BLaER1 treated with 17β-estradiol and CSF1 and Interleukin-3, amounts not matched to agents 10 nM and 100 nM (cell line): ENCODE data around the gene CETP.

Source experiments
- H3K27ac ChIP-seq, 11 experiments: shearing (Covaris generic); formaldehyde crosslinking; 2 replicates each; pipeline ENCODE4 v1.8.1; 2022
- H3K27me3 ChIP-seq, 11 experiments: shearing (Covaris generic); formaldehyde crosslinking; 2 replicates each; pipeline ENCODE4 v1.8.1; 2022
- H3K36me3 ChIP-seq, 11 experiments: shearing (Covaris generic); formaldehyde crosslinking; 2 replicates each; pipeline ENCODE4 v1.8.1; 2022
- H3K4me1 ChIP-seq, 10 experiments: shearing (Covaris generic); formaldehyde crosslinking; 2 replicates each; pipeline ENCODE4 v1.8.1; 2022
- H3K4me2 ChIP-seq, 11 experiments: shearing (Covaris generic); formaldehyde crosslinking; 2 replicates each; pipeline ENCODE4 v1.8.1; 2022
- H3K4me3 ChIP-seq, 10 experiments: shearing (Covaris generic); formaldehyde crosslinking; 2 replicates each; pipeline ENCODE4 v1.8.1; 2022
- H3K9ac ChIP-seq, 11 experiments: shearing (Covaris generic); formaldehyde crosslinking; 2 replicates each; pipeline ENCODE4 v1.8.1; 2022
- H3K9me3 ChIP-seq, 11 experiments: shearing (Covaris generic); formaldehyde crosslinking; replicated peaks in 1 of 11; 2 replicates each; pipeline ENCODE4 v1.8.1; 2022
- H4K20me1 ChIP-seq, 11 experiments: shearing (Covaris generic); formaldehyde crosslinking; 2 replicates each; pipeline ENCODE4 v1.8.1; 2022
- Cebpa-rat ChIP-seq, 11 experiments: shearing (Covaris generic); IDR thresholded peaks; 2 replicates each; pipeline ENCODE4 v1.8.1; 2022

The CETP gene

DNA sequence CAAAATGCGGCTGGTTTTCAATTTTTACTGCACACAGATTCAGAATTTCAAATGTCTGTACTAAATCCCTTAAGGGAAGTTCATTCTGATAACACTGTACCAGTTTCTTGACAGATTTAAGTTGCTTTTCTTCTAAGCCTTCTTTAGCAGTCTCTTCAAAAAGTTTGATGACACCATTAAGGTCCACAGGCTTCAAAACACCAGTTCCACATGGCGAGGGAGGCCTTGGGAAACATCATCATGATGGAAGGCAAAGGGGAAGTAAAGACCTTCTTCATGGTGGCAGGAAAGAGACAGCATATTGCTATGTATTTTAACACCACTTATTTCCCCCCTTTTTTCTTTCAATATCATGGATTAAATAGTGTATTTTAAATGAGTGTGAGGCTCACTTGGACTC is 52.2 kb downstream of the CETP start:
- H3K4me1 ChIP-seq, result peaks cover 8 to 36% (median 21%) of the 10 kb centered on the region in 10 experiments; a peak in 19 of 20 replicates
- no peak overlapping the region for H3K4me3 ChIP-seq
- H3K4me2 ChIP-seq, result peak overlapping the region in 5 of 11 experiments; percentile 1 to 30 (median 22); a peak in 4 of 22 replicates
- peaks cover 22 to 40% (median 25%) of the 10 kb centered on the region in 11 experiments for H3K36me3 ChIP-seq
- peaks cover 0 to 6% (median 0%) of the 10 kb centered on the region in 11 experiments; a peak in 1 of 22 replicates for H3K9me3 ChIP-seq
- no peaks in the 10 kb centered on the region for H3K27me3 ChIP-seq
- H3K9ac ChIP-seq, result 0 out of 22 replicates have a peak overlapping the region, but pooled peaks of 1 of the 11 experiments have one; percentile 3
- no peak for TF ChIP-seq Cebpa-rat (IDR thresholded peaks at IDR 0.05)
- peaks cover 0 to 8% (median 0%) of the 10 kb centered on the region in 11 experiments; a peak in 1 of 22 replicates for H4K20me1 ChIP-seq
- H3K27ac ChIP-seq, result peak overlapping the region in 5 of 11 experiments; percentile 45 to 61 (median 49); a peak in 9 of 22 replicates

DNA sequence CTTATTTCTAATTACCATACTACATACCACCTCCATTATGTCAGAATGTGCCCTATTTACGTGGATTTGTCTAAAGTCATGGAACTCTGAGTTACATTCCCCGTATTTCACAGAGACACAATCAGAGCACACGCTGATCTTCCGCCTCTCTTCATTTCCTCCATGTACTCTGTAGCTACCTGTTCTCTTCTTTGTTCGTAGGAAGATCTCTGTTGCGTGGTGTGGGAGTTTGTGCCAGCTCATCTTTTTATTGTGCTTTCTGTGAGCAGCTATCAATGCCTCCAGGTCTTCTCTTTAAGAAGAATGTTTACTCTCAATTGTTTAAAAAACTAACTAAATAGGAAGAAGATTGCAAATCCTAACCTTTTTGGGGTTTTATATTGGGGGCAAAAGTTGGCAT is 54.6 kb downstream of the CETP start:
- Histone ChIP-seq H3K27ac (no peak overlapping the region), H3K27me3 (no peaks in the 10 kb centered on the region), H3K4me1 (peaks cover 0 to 29% (median 16%) of the 10 kb centered on the region in 10 experiments; a peak in 12 of 20 replicates), H3K4me2 (no peak overlapping the region), H4K20me1 (peaks cover 0 to 8% (median 0%) of the 10 kb centered on the region in 11 experiments; a peak in 1 of 22 replicates), H3K9me3 (peaks cover 0 to 6% (median 0%) of the 10 kb centered on the region in 11 experiments; a peak in 1 of 22 replicates), H3K4me3 (no peak overlapping the region), H3K9ac (no peak overlapping the region), H3K36me3 (peaks cover 43 to 63% (median 46%) of the 10 kb centered on the region in 11 experiments)
- TF ChIP-seq Cebpa-rat (IDR thresholded peaks at IDR 0.05), result no peak

DNA sequence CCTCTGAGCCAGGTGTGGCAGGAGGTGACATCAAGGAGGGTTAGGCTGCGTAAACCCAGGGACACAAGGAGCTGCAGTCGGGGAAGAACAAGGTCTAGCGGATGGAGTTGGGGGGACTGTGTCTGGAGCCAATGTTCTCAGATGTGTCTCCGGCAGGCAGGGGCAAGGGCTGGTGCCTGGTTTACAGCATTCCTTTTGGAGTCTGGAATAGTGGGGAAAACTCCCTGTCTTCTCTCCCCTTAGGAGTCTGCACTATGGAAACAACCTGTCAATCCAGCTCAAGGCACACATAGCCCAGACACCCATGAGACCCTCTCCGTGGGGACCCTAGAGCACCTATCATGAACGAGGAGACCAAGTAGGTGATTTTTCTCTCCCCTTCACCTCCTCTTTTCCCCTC is 55.1 kb downstream of the CETP start:
- Histone ChIP-seq H3K4me1 (peaks cover 1 to 32% (median 17%) of the 10 kb centered on the region in 10 experiments), H3K4me3 (no peak overlapping the region), H3K27me3 (no peaks in the 10 kb centered on the region), H4K20me1 (peaks cover 0 to 8% (median 0%) of the 10 kb centered on the region in 11 experiments; a peak in 2 of 22 replicates), H3K4me2 (peak overlapping the region in 1 of 11 experiments; percentile 11; a peak in 2 of 22 replicates), H3K9ac (no peak overlapping the region), H3K27ac (no peak overlapping the region), H3K9me3 (peaks cover 0 to 6% (median 0%) of the 10 kb centered on the region in 11 experiments; a peak in 1 of 22 replicates), H3K36me3 (peaks cover 48 to 68% (median 52%) of the 10 kb centered on the region in 11 experiments)
- TF ChIP-seq Cebpa-rat (IDR thresholded peaks at IDR 0.05), result no peak

DNA sequence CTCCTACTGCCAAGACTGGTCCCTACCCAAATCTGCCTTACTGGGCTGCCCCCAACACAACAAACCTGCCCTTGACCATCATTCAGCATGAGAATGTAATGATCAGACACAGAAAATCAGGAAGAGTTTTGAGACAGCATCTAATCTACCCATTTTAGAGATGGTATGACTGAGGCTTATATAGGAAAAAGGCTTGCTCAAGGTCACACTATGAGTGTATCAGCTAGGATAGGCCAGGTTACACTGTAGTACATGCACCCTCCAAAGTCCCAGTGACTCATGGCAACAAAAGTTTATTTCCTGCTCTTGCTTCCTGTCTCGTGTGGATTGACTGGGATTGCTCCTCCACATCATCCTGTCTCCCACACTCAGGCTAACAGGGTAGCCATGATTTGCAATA is 55.5 kb downstream of the CETP start:
- H3K4me2 ChIP-seq, result peak overlapping the region in 2 of 11 experiments; percentile 9 to 11; a peak in 3 of 22 replicates
- H3K9me3 ChIP-seq, result peaks cover 0 to 6% (median 0%) of the 10 kb centered on the region in 11 experiments; a peak in 1 of 22 replicates
- no peak overlapping the region for H3K27ac ChIP-seq
- H3K4me3 ChIP-seq, result no peak overlapping the region
- peaks cover 6 to 36% (median 20%) of the 10 kb centered on the region in 10 experiments for H3K4me1 ChIP-seq
- H3K27me3 ChIP-seq, result no peaks in the 10 kb centered on the region
- H3K9ac ChIP-seq, result no peak overlapping the region
- TF ChIP-seq Cebpa-rat (IDR thresholded peaks at IDR 0.05), result no peak
- peaks cover 53 to 72% (median 56%) of the 10 kb centered on the region in 11 experiments for H3K36me3 ChIP-seq
- peaks cover 0 to 8% (median 0%) of the 10 kb centered on the region in 11 experiments; a peak in 2 of 22 replicates for H4K20me1 ChIP-seq

DNA sequence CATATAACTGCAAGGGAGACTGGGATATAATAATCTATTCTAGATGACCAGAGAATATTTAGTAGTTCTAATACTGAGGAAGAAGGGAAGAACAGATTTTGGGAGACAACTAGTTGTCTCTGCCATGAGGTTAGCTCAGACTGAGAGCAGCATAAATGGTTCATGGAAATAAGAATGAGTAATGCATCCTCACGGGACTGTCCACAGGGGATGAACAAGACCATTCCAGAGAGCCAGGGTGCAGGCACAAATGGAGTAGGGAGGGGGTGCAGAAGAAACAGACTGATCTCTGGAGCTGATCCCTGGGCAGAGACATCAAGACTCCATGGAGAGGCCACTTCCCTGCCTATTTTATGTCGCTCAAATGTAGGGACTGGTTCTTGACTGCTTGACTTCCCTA is 58.0 kb downstream of the CETP start:
- H3K4me3 ChIP-seq, result no peak overlapping the region
- no peak for TF ChIP-seq Cebpa-rat (IDR thresholded peaks at IDR 0.05)
- no peaks in the 10 kb centered on the region for H3K27me3 ChIP-seq
- H3K27ac ChIP-seq, result no peak overlapping the region
- peaks cover 0 to 6% (median 0%) of the 10 kb centered on the region in 11 experiments; a peak in 1 of 22 replicates for H3K9me3 ChIP-seq
- peaks cover 0 to 8% (median 0%) of the 10 kb centered on the region in 11 experiments; a peak in 2 of 22 replicates for H4K20me1 ChIP-seq
- peaks cover 60 to 96% (median 75%) of the 10 kb centered on the region in 11 experiments for H3K36me3 ChIP-seq
- no peak overlapping the region for H3K4me2 ChIP-seq
- no peak overlapping the region for H3K9ac ChIP-seq
- peaks cover 10 to 47% (median 33%) of the 10 kb centered on the region in 10 experiments; a peak in 19 of 20 replicates for H3K4me1 ChIP-seq

DNA sequence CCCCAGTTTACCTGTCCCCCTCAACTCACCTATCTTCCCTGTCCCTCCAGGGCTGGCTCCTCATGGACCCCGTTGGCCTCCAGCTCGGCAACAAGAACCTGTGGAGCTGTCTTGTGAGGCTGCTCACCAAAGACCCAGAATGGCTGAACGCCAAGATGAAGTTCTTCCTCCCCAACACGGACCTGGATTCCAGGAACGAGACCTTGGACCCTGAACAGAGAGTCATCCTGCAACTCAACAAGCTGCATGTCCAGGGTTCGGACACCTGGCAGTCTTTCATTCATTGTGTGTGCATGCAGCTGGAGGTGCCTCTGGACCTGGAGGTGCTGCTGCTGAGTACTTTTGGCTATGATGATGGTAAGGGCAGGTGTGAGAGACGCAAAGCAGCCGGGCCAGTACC is 58.9 kb downstream of the CETP start:
- no peak for TF ChIP-seq Cebpa-rat (IDR thresholded peaks at IDR 0.05)
- H3K36me3 ChIP-seq, result peaks cover 58 to 97% (median 75%) of the 10 kb centered on the region in 11 experiments

DNA sequence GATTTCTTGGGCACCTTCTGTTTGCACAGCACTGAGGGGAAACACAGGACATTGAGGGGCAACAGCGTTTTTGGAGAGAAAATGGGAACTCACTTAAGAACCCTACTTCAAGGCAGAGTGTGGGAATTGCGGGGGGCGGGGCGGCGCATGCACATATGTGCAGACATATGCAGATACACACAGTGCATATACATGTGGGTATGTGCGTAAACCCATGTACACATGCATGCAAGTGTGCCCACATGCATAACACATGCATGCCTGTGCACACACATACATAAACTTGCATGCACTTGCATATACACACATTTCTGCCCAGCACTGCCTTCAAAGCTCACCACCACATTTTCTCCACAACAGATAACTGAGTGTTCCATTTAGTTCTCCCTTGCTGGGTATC is 60.0 kb downstream of the CETP start:
- H3K9me3 ChIP-seq, result peaks cover 0 to 5% (median 0%) of the 10 kb centered on the region in 11 experiments; a peak in 1 of 22 replicates
- H3K36me3 ChIP-seq, result peaks cover 58 to 98% (median 76%) of the 10 kb centered on the region in 11 experiments
- H3K4me3 ChIP-seq, result no peak overlapping the region
- peak overlapping the region in 9 of 11 experiments; percentile 44 to 82 (median 75); a peak in 18 of 22 replicates for H3K4me2 ChIP-seq
- H3K27ac ChIP-seq, result no peak overlapping the region
- no peak overlapping the region for H3K9ac ChIP-seq
- no peak for TF ChIP-seq Cebpa-rat (IDR thresholded peaks at IDR 0.05)
- H3K4me1 ChIP-seq, result peaks cover 24 to 61% (median 38%) of the 10 kb centered on the region in 10 experiments
- no peaks in the 10 kb centered on the region; a peak in 2 of 22 replicates for H4K20me1 ChIP-seq
- H3K27me3 ChIP-seq, result no peaks in the 10 kb centered on the region

More for the DNA sequence above, 58.9 kb downstream of the CETP start:
- H3K4me1 ChIP-seq, result peaks cover 15 to 52% (median 31%) of the 10 kb centered on the region in 10 experiments
- H3K27me3 ChIP-seq, result no peaks in the 10 kb centered on the region
- no peak overlapping the region for H3K9ac ChIP-seq
- no peak overlapping the region for H3K4me2 ChIP-seq
- no peak overlapping the region for H3K27ac ChIP-seq
- H4K20me1 ChIP-seq, result peaks cover 0 to 8% (median 0%) of the 10 kb centered on the region in 11 experiments; a peak in 2 of 22 replicates
- no peak overlapping the region for H3K4me3 ChIP-seq
- H3K9me3 ChIP-seq, result peaks cover 0 to 6% (median 0%) of the 10 kb centered on the region in 11 experiments; a peak in 1 of 22 replicates

DNA sequence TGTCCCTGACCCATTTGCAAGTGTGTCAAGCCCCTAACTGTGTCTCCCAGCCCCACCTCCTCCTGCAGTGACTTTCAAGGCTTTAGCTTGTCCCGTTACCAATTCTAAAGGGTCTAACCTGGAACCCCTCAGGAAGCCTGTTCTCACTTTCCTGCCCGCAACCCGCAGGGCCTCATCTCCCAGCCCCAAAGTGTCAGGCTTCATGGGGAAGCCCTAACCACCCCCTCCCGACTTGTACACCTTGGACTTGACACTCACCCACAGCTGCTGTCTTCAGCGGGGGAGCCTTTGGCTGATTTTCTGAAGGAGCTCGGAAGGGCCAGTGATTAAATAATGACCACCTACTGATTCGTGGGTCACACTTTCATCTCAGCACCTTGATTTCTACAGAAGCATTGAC is 60.7 kb downstream of the CETP start:
- H3K9ac ChIP-seq, result peak overlapping the region in 1 of 11 experiments; percentile 21; a peak in 2 of 22 replicates
- no peaks in the 10 kb centered on the region for H3K27me3 ChIP-seq
- H3K4me1 ChIP-seq, result peaks cover 24 to 55% (median 38%) of the 10 kb centered on the region in 10 experiments
- peaks cover 51 to 97% (median 69%) of the 10 kb centered on the region in 11 experiments for H3K36me3 ChIP-seq
- no peaks in the 10 kb centered on the region; a peak in 1 of 22 replicates for H4K20me1 ChIP-seq
- H3K27ac ChIP-seq, result no peak overlapping the region
- no peaks in the 10 kb centered on the region; a peak in 1 of 22 replicates for H3K9me3 ChIP-seq
- peak overlapping the region in 10 of 11 experiments; percentile 12 to 82 (median 72); a peak in 19 of 22 replicates for H3K4me2 ChIP-seq
- no peak overlapping the region for H3K4me3 ChIP-seq
- TF ChIP-seq Cebpa-rat (IDR thresholded peaks at IDR 0.05), result no peak
